CD14-positive monocyte (primary cell): ENCODE data around the gene MRPL40. TPM values are rescaled to one million over a fixed set of nuclear protein-coding genes. Genes with fewer than 3 reads are reported as not detected.
A peak's percentile ranks its signal among the peaks of the same experiment; 100 is the strongest.

ENCODE experiments used
- DNase-seq, 3 donors: peaks; one replicate each; pipeline ENCODE4 v3.0.0-alpha.2; 2011 to 2022
- H2AFZ ChIP-seq: 2 replicates; pipeline ENCODE4 v1.6.0; 2012; ENCODE audit warnings: mild to moderate bottlenecking, low read depth, low read length, inconsistent platforms; ENCODE audit not compliant: insufficient read depth, poor library complexity, severe bottlenecking
- H3K27ac ChIP-seq, 2 donors: 1 replicate in 1 of 2; 2 replicates in 1 of 2; pipeline ENCODE4 v1.5.1; 2012 to 2013; ENCODE audit warnings: low read length in 2 of 2, control low read depth in 1 of 2, inconsistent platforms in 1 of 2, low read depth in 1 of 2, mild to moderate bottlenecking in 1 of 2
- H3K27me3 ChIP-seq, 2 donors: one replicate each; pipeline versions ENCODE4 v1.6.0 to v1.6.1; 2011 to 2013; ENCODE audit warnings: low read length in 2 of 2; ENCODE audit not compliant: control insufficient read depth in 2 of 2, insufficient read depth in 2 of 2
- H3K36me3 ChIP-seq, 2 donors: replicated peaks in 1 of 2; 1 replicate in 1 of 2; 2 replicates in 1 of 2; pipeline versions ENCODE4 v1.5.1 to v1.6.1; 2012 to 2013; ENCODE audit warnings: low read length in 2 of 2, control low read depth in 1 of 2, inconsistent platforms in 1 of 2, mild to moderate bottlenecking in 1 of 2; ENCODE audit not compliant: insufficient read depth in 2 of 2, control insufficient read depth in 1 of 2
- H3K4me1 ChIP-seq, 2 donors: 1 replicate in 1 of 2; 2 replicates in 1 of 2; pipeline versions ENCODE4 v1.5.1 to v1.6.1; 2012 to 2013; ENCODE audit warnings: low read length in 2 of 2, control low read depth in 1 of 2, inconsistent platforms in 1 of 2, mild to moderate bottlenecking in 1 of 2, moderate library complexity in 1 of 2; ENCODE audit not compliant: insufficient read depth in 2 of 2, control insufficient read depth in 1 of 2
- H3K4me2 ChIP-seq: replicated peaks from 2 replicates; pipeline ENCODE3; 2012; ENCODE audit warnings: low read length, moderate library complexity, mild to moderate bottlenecking; ENCODE audit not compliant: poor library complexity, severe bottlenecking; ENCODE audit errors: extremely low read depth
- H3K4me3 ChIP-seq, 3 experiments: fragments of 200-600 bp in 1 of 3; sonication (generic) in 1 of 3; replicated peaks in 1 of 3; 1 replicate in 2 of 3; 2 replicates in 1 of 3; pipeline ENCODE4 v1.5.1; 2011 to 2013; ENCODE audit warnings: low read length in 3 of 3, mild to moderate bottlenecking in 3 of 3, control low read depth in 2 of 3, low read depth in 2 of 3, inconsistent platforms in 1 of 3, moderate library complexity in 1 of 3
- H3K79me2 ChIP-seq: 2 replicates; pipeline ENCODE4 v1.6.0; 2012; ENCODE audit warnings: mild to moderate bottlenecking, control low read depth, inconsistent platforms, low read length, moderate library complexity; ENCODE audit not compliant: insufficient read depth
- H3K9ac ChIP-seq: 2 replicates; pipeline ENCODE4 v1.6.0; 2017; ENCODE audit warnings: low read length, mild to moderate bottlenecking; ENCODE audit not compliant: insufficient read depth, poor library complexity, severe bottlenecking
- H3K9me3 ChIP-seq, 2 donors: replicated peaks in 1 of 2; 1 replicate in 1 of 2; 2 replicates in 1 of 2; pipeline versions ENCODE4 v1.5.1 to v1.6.1; 2012 to 2013; ENCODE audit warnings: low read length in 2 of 2, control low read depth in 1 of 2; ENCODE audit not compliant: control insufficient read depth in 1 of 2, insufficient read depth in 1 of 2
- H4K20me1 ChIP-seq: 2 replicates; pipeline ENCODE4 v1.6.0; 2012; ENCODE audit warnings: mild to moderate bottlenecking, low read length, control low read depth, moderate library complexity; ENCODE audit not compliant: insufficient read depth
- H3K27ac Mint-ChIP-seq, 7 donors: one replicate each; pipeline ENCODE4 v1.8.0; 2020; ENCODE audit warnings: mild to moderate bottlenecking in 7 of 7, mixed read lengths in 7 of 7, moderate library complexity in 6 of 7, inconsistent platforms in 2 of 7
- H3K27me3 Mint-ChIP-seq, 3 donors: one replicate each; pipeline ENCODE4 v1.8.0; 2021 to 2022; ENCODE audit warnings: low read depth in 3 of 3, mild to moderate bottlenecking in 3 of 3, mixed read lengths in 3 of 3, moderate library complexity in 3 of 3, inconsistent platforms in 1 of 3
- H3K36me3 Mint-ChIP-seq, 2 donors: one replicate each; pipeline ENCODE4 v1.8.0; 2020; ENCODE audit warnings: mixed read lengths in 2 of 2, inconsistent platforms in 1 of 2, mild to moderate bottlenecking in 1 of 2
- H3K4me1 Mint-ChIP-seq: one replicate; pipeline ENCODE4 v1.8.0; 2020; ENCODE audit warnings: mild to moderate bottlenecking, mixed read lengths
- H3K4me3 Mint-ChIP-seq, 2 donors: one replicate each; pipeline ENCODE4 v1.8.0; 2020; ENCODE audit warnings: mild to moderate bottlenecking in 2 of 2, mixed read lengths in 2 of 2, moderate library complexity in 1 of 2
- H3K9me3 Mint-ChIP-seq, 7 donors: one replicate each; pipeline ENCODE4 v1.8.0; 2020 to 2022; ENCODE audit warnings: mixed read lengths in 7 of 7, mild to moderate bottlenecking in 6 of 7, moderate library complexity in 6 of 7, inconsistent platforms in 2 of 7
- CTCF ChIP-seq: fragments of 200-600 bp; IDR thresholded peaks from one replicate; pipeline ENCODE4 v1.8.0; 2022; ENCODE audit warnings: antibody characterized with exemption, mild to moderate bottlenecking
- WGBS: methylation state at CpG from one replicate; pipeline ENCODE4 v1.1.5; 2013; ENCODE audit warnings: missing lambda C conversion rate; ENCODE audit not compliant: insufficient coverage; 5-methylcytosine and 5-hydroxymethylcytosine counted together
- intact Hi-C, 2 donors: fragments of 100-400 bp; cut with micrococcal nuclease; formaldehyde crosslinking; loops; one replicate each; pipeline versions ENCODE4 v1.15.0 to v1.15.1; 2023
- polyA plus RNA-seq, 3 donors: library from polyadenylated mRNA; depleted of rRNA in 1 of 3; unstranded in 2 of 3; stranded (reverse) in 1 of 3; fragments of 300-500 nt in 2 of 3; fragments of >200 nt in 1 of 3; fragmentation: Illumina TruSeq in 2 of 3; gene quantifications; 1 replicate in 2 of 3; 2 replicates in 1 of 3; pipeline ENCODE4 v1.2.3, GENCODE V29; 2012 to 2021

MRPL40 gene
- polyA plus RNA-seq, 3 donors, result 9.2 to 61.4 (median 48.4) TPM

DNA sequence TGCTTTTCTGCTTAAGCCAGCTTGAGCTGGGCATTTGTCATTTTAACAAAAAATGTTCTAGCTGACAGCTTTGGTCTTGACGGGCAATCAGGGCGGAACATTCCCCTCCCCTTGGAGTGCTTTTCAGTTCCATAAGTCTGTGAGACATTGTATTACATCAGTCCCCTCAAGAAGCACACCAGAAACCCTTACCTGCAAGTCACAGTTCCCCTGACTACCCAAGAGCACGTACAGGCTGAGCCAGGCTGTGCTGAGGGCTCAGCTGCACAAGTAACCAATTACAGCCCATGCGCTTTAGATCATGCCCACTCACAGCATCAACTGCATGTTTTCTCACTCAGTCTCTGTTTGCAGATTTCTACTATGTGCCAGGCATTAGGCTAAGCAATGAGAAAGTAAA lies 19.9 kb upstream of the MRPL40 start:
- Histone ChIP-seq H2AFZ (no peak overlapping the region), H3K27me3 (no peaks in the 10 kb centered on the region), H3K4me3 (no peak overlapping the region), H3K79me2 (peaks cover 67% of the 10 kb centered on the region), H3K9ac (no peak overlapping the region), H3K9me3 (no peaks in the 10 kb centered on the region), H3K36me3 (peaks cover 36 to 38% of the 10 kb centered on the region in 2 donors), H4K20me1 (peaks cover 78% of the 10 kb centered on the region), H3K4me2 (no peak overlapping the region), H3K4me1 (no peaks in the 10 kb centered on the region), H3K27ac (no peak overlapping the region)
- peaks cover 4% of the 10 kb centered on the region for H3K4me1 Mint-ChIP-seq
- H3K36me3 Mint-ChIP-seq, result peaks cover 34 to 55% of the 10 kb centered on the region in 2 donors
- peaks cover 0 to 1% (median 0%) of the 10 kb centered on the region in 7 donors for H3K9me3 Mint-ChIP-seq
- TF ChIP-seq CTCF, result no peak
- no peaks in the 10 kb centered on the region for H3K27me3 Mint-ChIP-seq
- intact Hi-C loops, result no loop called here
- DNase-seq, result no peak
- WGBS, result 94% methylated on average over 4 of the region's 4 CpGs
- peak overlapping the region in 3 of 7 donors; percentile 5 to 52 (median 25) for H3K27ac Mint-ChIP-seq
- no peak overlapping the region for H3K4me3 Mint-ChIP-seq

DNA sequence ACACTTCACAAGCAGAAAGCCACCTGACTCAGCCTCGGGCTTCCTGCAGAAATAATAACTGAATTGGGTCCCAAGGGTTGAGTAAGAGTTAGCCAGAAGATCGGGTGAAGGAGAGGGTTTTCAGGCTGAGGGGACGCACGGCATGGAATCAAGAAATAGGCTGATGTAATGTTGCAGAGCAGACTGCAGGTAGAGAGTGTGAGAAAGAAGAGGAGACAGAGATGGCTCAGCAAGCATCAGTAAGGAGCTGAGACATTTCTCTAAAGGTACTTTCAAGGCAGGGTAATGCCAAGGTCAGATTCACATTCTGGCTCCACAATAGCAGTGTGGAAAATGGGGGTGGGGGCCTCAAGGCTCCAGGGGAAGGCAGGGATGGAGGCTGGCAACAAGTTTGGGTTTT lies 19.4 kb upstream of the MRPL40 start:
- Mint-ChIP-seq H3K27me3 (no peaks in the 10 kb centered on the region), H3K9me3 (peaks cover 0 to 1% (median 0%) of the 10 kb centered on the region in 7 donors), H3K4me3 (no peak overlapping the region), H3K27ac (peak overlapping the region in 3 of 7 donors; percentile 5 to 61 (median 52)), H3K36me3 (peaks cover 30 to 53% of the 10 kb centered on the region in 2 donors), H3K4me1 (peaks cover 4% of the 10 kb centered on the region)
- H2AFZ ChIP-seq, result no peak overlapping the region
- peaks cover 72% of the 10 kb centered on the region for H3K79me2 ChIP-seq
- H3K4me1 ChIP-seq, result no peaks in the 10 kb centered on the region
- peaks cover 32 to 34% of the 10 kb centered on the region in 2 donors for H3K36me3 ChIP-seq
- no peaks in the 10 kb centered on the region for H3K27me3 ChIP-seq
- H3K4me2 ChIP-seq, result no peak overlapping the region
- 88% methylated on average over 4 of the region's 4 CpGs for WGBS
- no peaks in the 10 kb centered on the region for H3K9me3 ChIP-seq
- H3K27ac ChIP-seq, result no peak overlapping the region
- H4K20me1 ChIP-seq, result peaks cover 83% of the 10 kb centered on the region
- no peak for TF ChIP-seq CTCF
- no peak for DNase-seq
- H3K4me3 ChIP-seq, result no peak overlapping the region
- intact Hi-C loops, result no loop called here
- H3K9ac ChIP-seq, result no peak overlapping the region
